Measurements from ENCODE around the gene MNT. TPM values are rescaled to one million over a fixed set of nuclear protein-coding genes. Genes with fewer than 3 reads are reported as not detected.

The MNT gene
- total and polyA plus RNA-seq, 4 donors = 10.2 to 47.0 (median 14.8) TPM

- Histone ChIP-seq H3K4me3 (no peak overlapping the region), H3K9ac (ENCODE audit: insufficient read depth in 1 of 2, low read length in 2 of 2) (no peak overlapping the region), H3K9me3 (ENCODE audit: control insufficient read depth in 4 of 4, insufficient read depth in 3 of 4, low read length in 3 of 4) (peaks cover 0 to 2% (median 0%) of the 10 kb centered on the region in 4 donors), H3K36me3 (ENCODE audit: control insufficient read depth in 4 of 4, insufficient read depth in 4 of 4, low read length in 4 of 4) (peaks cover 17 to 46% (median 26%) of the 10 kb centered on the region in 4 donors), H3K27me3 (ENCODE audit: control insufficient read depth in 3 of 3, insufficient read depth in 3 of 3, low read length in 2 of 3) (no peaks in the 10 kb centered on the region), H3K27ac (ENCODE audit: low read depth in 1 of 2, low read length in 1 of 2) (no peak overlapping the region), H3K4me1 (ENCODE audit: control insufficient read depth in 5 of 5, insufficient read depth in 5 of 5, low read length in 5 of 5) (no peaks in the 10 kb centered on the region)
- WGBS, 2 donors = 65 to 71% methylated on average over 9 of the region's 9 CpGs
- TF ChIP-seq, protein P1, sequence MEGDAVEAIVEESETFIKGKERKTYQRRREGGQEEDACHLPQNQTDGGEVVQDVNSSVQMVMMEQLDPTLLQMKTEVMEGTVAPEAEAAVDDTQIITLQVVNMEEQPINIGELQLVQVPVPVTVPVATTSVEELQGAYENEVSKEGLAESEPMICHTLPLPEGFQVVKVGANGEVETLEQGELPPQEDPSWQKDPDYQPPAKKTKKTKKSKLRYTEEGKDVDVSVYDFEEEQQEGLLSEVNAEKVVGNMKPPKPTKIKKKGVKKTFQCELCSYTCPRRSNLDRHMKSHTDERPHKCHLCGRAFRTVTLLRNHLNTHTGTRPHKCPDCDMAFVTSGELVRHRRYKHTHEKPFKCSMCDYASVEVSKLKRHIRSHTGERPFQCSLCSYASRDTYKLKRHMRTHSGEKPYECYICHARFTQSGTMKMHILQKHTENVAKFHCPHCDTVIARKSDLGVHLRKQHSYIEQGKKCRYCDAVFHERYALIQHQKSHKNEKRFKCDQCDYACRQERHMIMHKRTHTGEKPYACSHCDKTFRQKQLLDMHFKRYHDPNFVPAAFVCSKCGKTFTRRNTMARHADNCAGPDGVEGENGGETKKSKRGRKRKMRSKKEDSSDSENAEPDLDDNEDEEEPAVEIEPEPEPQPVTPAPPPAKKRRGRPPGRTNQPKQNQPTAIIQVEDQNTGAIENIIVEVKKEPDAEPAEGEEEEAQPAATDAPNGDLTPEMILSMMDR (IDR thresholded peaks at IDR 0.05; ENCODE audit: control extremely low read depth, extremely low read depth) = no peak
- ATAC-seq (ENCODE audit: insufficient read depth, low FRiP score) = no peak
- DNase-seq = no peak
These were observed 34.4 kb upstream of the MNT start for GRCh38 chr17:2435181-2435741.

- H3K4me1 ChIP-seq (ENCODE audit: control insufficient read depth in 5 of 5, insufficient read depth in 5 of 5, low read length in 5 of 5) = no peaks in the 10 kb centered on the region
- TF ChIP-seq, protein P1 (IDR thresholded peaks at IDR 0.05; ENCODE audit: control extremely low read depth, extremely low read depth) = no peak
- WGBS, 2 donors = 86 to 92% methylated on average over 11 of the region's 11 CpGs
- H3K4me3 ChIP-seq = no peak overlapping the region
- no peak overlapping the region for H3K9ac ChIP-seq (ENCODE audit: insufficient read depth in 1 of 2, low read length in 2 of 2)
- DNase-seq (no peak), ATAC-seq (ENCODE audit: insufficient read depth, low FRiP score) (no peak)
- no peaks in the 10 kb centered on the region for H3K27me3 ChIP-seq (ENCODE audit: control insufficient read depth in 3 of 3, insufficient read depth in 3 of 3, low read length in 2 of 3)
- H3K36me3 ChIP-seq (ENCODE audit: control insufficient read depth in 4 of 4, insufficient read depth in 4 of 4, low read length in 4 of 4) = peaks cover 14 to 43% (median 22%) of the 10 kb centered on the region in 4 donors
- no peak overlapping the region for H3K27ac ChIP-seq (ENCODE audit: low read depth in 1 of 2, low read length in 1 of 2)
- peaks cover 0 to 2% (median 0%) of the 10 kb centered on the region in 4 donors for H3K9me3 ChIP-seq (ENCODE audit: control insufficient read depth in 4 of 4, insufficient read depth in 3 of 4, low read length in 3 of 4)
These were observed 32.8 kb upstream of the MNT start for GRCh38 chr17:2433696-2434095.

- Histone ChIP-seq H3K27ac (ENCODE audit: low read depth in 1 of 2, low read length in 1 of 2) (no peak overlapping the region), H3K9ac (ENCODE audit: insufficient read depth in 1 of 2, low read length in 2 of 2) (no peak overlapping the region), H3K4me1 (ENCODE audit: control insufficient read depth in 5 of 5, insufficient read depth in 5 of 5, low read length in 5 of 5) (no peaks in the 10 kb centered on the region), H3K4me3 (no peak overlapping the region), H3K9me3 (ENCODE audit: control insufficient read depth in 4 of 4, insufficient read depth in 3 of 4, low read length in 3 of 4) (no peaks in the 10 kb centered on the region), H3K27me3 (ENCODE audit: control insufficient read depth in 3 of 3, insufficient read depth in 3 of 3, low read length in 2 of 3) (no peaks in the 10 kb centered on the region), H3K36me3 (ENCODE audit: control insufficient read depth in 4 of 4, insufficient read depth in 4 of 4, low read length in 4 of 4) (peaks cover 0 to 12% (median 8%) of the 10 kb centered on the region in 4 donors)
- TF ChIP-seq, protein P1 (IDR thresholded peaks at IDR 0.05; ENCODE audit: control extremely low read depth, extremely low read depth) = no peak
- ATAC-seq (ENCODE audit: insufficient read depth, low FRiP score) (no peak), DNase-seq (no peak)
- WGBS, 2 donors = 96 to 100% methylated on average over 1 of the region's 1 CpG
These were observed 27.1 kb upstream of the MNT start for GRCh38 chr17:2427910-2428309.

- DNase-seq (no peak), ATAC-seq (ENCODE audit: insufficient read depth, low FRiP score) (no peak)
- TF ChIP-seq, protein P1 (IDR thresholded peaks at IDR 0.05; ENCODE audit: control extremely low read depth, extremely low read depth) = no peak
- Histone ChIP-seq H3K9ac (ENCODE audit: insufficient read depth in 1 of 2, low read length in 2 of 2) (no peak overlapping the region), H3K4me3 (no peak overlapping the region), H3K9me3 (ENCODE audit: control insufficient read depth in 4 of 4, insufficient read depth in 3 of 4, low read length in 3 of 4) (no peaks in the 10 kb centered on the region), H3K36me3 (ENCODE audit: control insufficient read depth in 4 of 4, insufficient read depth in 4 of 4, low read length in 4 of 4) (peaks cover 0 to 9% (median 6%) of the 10 kb centered on the region in 4 donors), H3K27me3 (ENCODE audit: control insufficient read depth in 3 of 3, insufficient read depth in 3 of 3, low read length in 2 of 3) (no peaks in the 10 kb centered on the region), H3K4me1 (ENCODE audit: control insufficient read depth in 5 of 5, insufficient read depth in 5 of 5, low read length in 5 of 5) (no peaks in the 10 kb centered on the region), H3K27ac (ENCODE audit: low read depth in 1 of 2, low read length in 1 of 2) (no peak overlapping the region)
- 80 to 81% methylated on average over 2 of the region's 2 CpGs for WGBS, 2 donors
These were observed 26.4 kb upstream of the MNT start for GRCh38 chr17:2427215-2427614.

Measured in lung (tissue), 12 donors.